A673 (cell line): ENCODE measurements around the gene STYK1.

Source experiments
- CTCF ChIP-seq: fragments of 300-800, 200-600 bp; sonication (generic); conservative IDR thresholded peaks from 2 replicates; pipeline ENCODE4 v1.5.1; 2017; ENCODE audit warnings: low read depth, mild to moderate bottlenecking, antibody characterized with exemption, low read length, moderate library complexity, mixed read lengths
- EZH2 ChIP-seq: fragments of 200-600 bp; sonication (generic); IDR thresholded peaks from 2 replicates; pipeline ENCODE4 v1.6.1; 2017; ENCODE audit warnings: borderline replicate concordance, low read depth, mild to moderate bottlenecking, mixed read lengths, antibody characterized with exemption, low read length; ENCODE audit not compliant: poor library complexity, severe bottlenecking

GRCh38 chr12:10705655-10706054 is 31.8 kb upstream of the STYK1 start:
- TF ChIP-seq CTCF (no peak), EZH2 (no peak)
